GM12875 (cell line): Measurements from ENCODE around the gene PER2.

ENCODE experiments used
- H3K4me3 ChIP-seq: one replicate; pipeline ENCODE4 v1.5.1; 2011; ENCODE audit warnings: low read depth, low read length, control low read depth
- CTCF ChIP-seq: IDR thresholded peaks from 2 replicates; pipeline ENCODE4 v1.5.1; 2011; ENCODE audit warnings: low read depth, mild to moderate bottlenecking, control low read depth, inconsistent platforms, low read length, moderate library complexity, borderline replicate concordance; ENCODE audit not compliant: insufficient read depth

PER2 gene

GRCh38 chr2:238244151-238244550, 44.3 kb downstream of the PER2 start:
- no peak overlapping the region for H3K4me3 ChIP-seq
- TF ChIP-seq CTCF, result no peak

GRCh38 chr2:238243496-238244076, 44.8 kb downstream of the PER2 start:
- no peak for TF ChIP-seq CTCF

DNA sequence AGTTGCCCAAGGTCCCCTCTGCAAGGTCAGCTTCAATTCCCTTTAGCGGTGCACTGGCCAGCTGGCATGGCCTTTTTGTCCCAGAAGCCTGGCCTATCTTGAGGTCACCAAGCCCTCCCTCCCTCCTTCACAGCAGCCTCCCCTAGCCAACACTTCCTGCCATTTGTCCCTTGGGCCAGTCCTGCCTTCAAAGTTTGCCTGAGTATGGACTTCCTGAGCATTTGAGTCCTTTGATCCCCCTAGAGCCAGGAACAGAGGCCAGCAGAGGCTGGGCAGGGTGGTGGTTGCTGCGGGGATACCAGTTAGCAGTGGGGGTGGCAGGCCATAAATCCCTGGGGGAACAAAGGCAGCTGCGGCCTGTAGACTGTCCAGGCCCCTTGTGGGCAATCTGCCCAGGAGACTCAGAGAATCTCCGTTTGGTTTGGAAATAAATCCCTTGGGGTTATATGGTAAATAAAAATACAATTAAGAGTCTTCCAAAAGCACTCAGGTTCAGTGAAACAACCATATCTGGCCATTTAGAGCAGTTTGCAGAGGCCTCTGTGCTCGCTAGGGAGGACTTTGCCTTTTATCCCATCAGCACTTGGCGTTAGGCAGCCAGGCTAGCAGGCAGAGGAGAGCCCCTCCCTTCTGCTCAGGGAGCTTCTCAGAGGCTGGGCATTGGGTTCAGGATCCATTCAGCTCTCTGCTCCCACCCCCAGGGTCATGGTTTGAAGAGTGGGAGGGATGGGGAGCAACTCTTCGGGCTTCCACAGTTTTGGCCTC, 45.5 kb downstream of the PER2 start:
- no peak overlapping the region for H3K4me3 ChIP-seq

More at GRCh38 chr2:238243496-238244076, 44.8 kb downstream of the PER2 start:
- no peak overlapping the region for H3K4me3 ChIP-seq

DNA sequence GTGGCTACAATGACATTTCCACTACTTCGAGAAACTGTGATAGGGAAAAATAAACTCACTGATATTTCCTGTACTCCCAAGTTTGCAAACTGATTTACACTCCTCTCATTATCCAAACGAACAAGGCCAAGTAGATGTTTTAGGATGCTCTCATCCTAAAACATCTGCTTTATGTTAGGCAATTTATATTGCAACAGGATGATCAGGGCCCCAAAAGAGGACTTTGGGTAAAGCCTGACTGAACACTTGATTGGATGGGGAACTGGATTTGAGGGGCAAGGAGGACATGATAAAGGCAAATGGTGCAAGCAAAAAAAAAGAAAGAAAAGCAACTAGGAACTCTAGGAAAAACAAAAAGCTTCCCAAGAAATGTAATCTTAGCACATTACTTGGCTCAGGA, 46.4 kb downstream of the PER2 start:
- no peak overlapping the region for H3K4me3 ChIP-seq
- no peak for TF ChIP-seq CTCF

More for the DNA sequence above, 45.5 kb downstream of the PER2 start:
- TF ChIP-seq CTCF, result no peak

GRCh38 chr2:238240757-238241711, 47.4 kb downstream of the PER2 start:
- no peak for TF ChIP-seq CTCF

GRCh38 chr2:238239863-238240756, 48.3 kb downstream of the PER2 start, which contains the start of gene HES6:
TSS of gene HES6 (minus strand) at chr2:238240038. CDS start at chr2:238239905, 133 bp downstream.
- H3K4me3 ChIP-seq, result peak within 1 kb of the TSS; percentile 53
- no peak for TF ChIP-seq CTCF

More at GRCh38 chr2:238240757-238241711, 47.4 kb downstream of the PER2 start:
- no peak overlapping the region for H3K4me3 ChIP-seq
